GM12891 (cell line): Measurements from ENCODE around the gene KIF1A.

ENCODE experiments used
- DNase-seq: peaks from one replicate; pipeline ENCODE4 v3.0.0; 2011; ENCODE audit warnings: low spot score; ENCODE audit not compliant: insufficient read length
- FAIRE-seq: peaks from 2 replicates; lab custom pipeline; 2011; peaks lifted over from hg19 to GRCh38; lab: Jason Lieb, UNC
- PAX5 ChIP-seq: IDR thresholded peaks from 2 replicates; pipeline ENCODE4 v1.6.1; 2011; ENCODE audit warnings: low read length, moderate library complexity, mild to moderate bottlenecking; ENCODE audit not compliant: insufficient read depth, severe bottlenecking
- POLR2A ChIP-seq: IDR thresholded peaks from 2 replicates; pipeline ENCODE4 v1.6.1; 2011; ENCODE audit warnings: low read depth, low read length, control low read depth
- POLR2AphosphoS5 ChIP-seq: IDR thresholded peaks from 2 replicates; pipeline ENCODE4 v1.6.1; 2011; ENCODE audit warnings: low read depth, low read length, control low read depth
- POU2F2 ChIP-seq: IDR thresholded peaks from 2 replicates; pipeline ENCODE4 v1.6.1; 2011; ENCODE audit warnings: low read depth, mild to moderate bottlenecking, control low read depth, low read length, moderate library complexity
- SPI1 ChIP-seq: IDR thresholded peaks from 2 replicates; pipeline ENCODE4 v1.6.1; 2011; ENCODE audit warnings: low read depth, low read length, control low read depth
- TAF1 ChIP-seq: IDR thresholded peaks from 2 replicates; pipeline ENCODE4 v1.6.1; 2011; ENCODE audit warnings: low read depth, low read length, control low read depth

Gene KIF1A

GRCh38 chr2:240794178-240794721 is 25.8 kb downstream of the KIF1A start:
- FAIRE-seq (no peak), DNase-seq (no peak)
- TF ChIP-seq TAF1 (no peak), POLR2AphosphoS5 (no peak), POLR2A (no peak), SPI1 (no peak), POU2F2 (no peak), PAX5 (no peak)

DNA sequence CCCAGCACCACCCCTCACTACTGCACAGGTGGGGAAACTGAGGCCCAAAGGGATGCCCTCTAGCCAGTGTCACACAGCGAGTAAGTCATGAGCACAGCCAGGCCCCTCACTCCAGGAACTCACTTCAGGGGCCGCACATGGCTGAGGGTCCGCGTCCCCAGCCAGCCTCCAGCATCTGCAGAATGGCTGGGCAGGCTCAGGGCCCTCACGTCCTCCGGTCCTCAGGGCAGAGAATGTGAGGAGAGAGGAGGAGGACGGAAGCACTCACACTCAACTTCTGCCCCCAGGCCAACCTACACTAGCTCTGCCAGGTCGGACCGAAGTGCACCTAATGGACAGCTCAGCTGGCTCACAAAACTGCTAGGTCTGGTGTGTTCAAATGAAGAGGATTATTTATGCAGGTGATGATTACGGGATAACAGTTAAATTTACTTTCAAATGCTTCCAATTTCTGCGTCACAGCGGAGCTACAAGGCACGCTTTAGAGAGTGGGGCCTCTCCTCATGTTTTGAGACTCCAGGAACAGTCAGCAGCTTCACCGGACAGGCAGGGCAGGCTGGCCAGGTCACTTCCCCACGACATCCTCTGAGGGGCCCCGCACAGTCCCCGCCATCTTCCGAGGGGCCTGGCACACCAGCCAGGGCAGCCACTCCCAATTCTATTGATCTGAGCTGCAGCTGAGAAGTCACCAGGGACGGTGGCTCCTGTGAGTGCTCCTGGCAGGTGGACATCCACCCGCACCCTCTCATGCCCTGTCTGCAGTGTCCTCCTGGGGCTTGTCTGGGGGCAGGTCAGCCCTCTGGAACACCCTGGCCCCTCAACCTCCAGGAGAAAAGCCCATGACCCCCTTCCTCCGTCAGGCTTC is 26.5 kb downstream of the KIF1A start:
- TF ChIP-seq SPI1 (no peak), POLR2AphosphoS5 (no peak), PAX5 (no peak), TAF1 (no peak), POLR2A (no peak), POU2F2 (no peak)
- DNase-seq (no peak), FAIRE-seq (no peak)

GRCh38 chr2:240792629-240793312 is 27.2 kb downstream of the KIF1A start:
- no peak for TF ChIP-seq POLR2A
- TF ChIP-seq SPI1 = no peak
- DNase-seq = no peak

DNA sequence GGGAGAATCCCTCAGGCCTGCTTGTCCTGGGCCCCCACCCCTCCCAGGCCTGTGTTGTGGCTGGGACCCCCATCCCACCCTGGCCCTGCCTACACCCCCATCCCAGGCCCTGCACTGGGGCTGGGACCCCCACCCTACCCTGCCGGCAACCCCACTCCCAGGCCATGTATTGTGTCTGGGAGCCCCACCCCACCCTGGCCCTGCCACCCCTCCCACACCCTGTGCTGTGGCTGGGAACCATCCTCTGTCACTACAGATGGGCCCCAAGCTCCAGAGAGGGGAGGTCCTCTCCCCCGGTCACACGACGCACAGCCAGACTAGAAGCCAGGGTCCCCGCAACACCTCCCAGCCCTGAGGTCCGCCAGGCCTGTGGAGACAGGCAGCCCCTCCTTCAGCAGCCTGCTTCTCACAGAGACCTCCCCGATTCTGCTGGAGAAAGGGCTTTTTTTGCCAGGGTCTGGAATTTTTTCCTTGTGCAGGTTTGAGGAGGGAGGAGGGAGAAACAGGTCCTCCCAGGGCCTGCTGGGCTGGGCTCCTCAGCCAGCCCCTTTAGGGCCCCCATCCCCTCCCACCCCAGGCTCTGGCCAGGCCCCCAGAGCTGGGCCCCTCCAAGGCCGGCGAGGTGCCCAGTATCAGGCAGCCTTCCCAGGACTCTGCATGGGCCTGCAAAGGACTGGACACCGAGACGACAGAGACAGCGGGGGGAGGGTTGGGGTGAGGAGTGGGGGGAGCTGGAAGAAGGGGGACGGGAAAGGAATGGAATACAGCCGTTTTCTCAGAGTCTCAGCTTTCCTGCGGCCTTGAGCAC is 28.0 kb downstream of the KIF1A start:
- FAIRE-seq = no peak
- DNase-seq = no peak
- TF ChIP-seq PAX5 = no peak
- TF ChIP-seq POLR2AphosphoS5 = no peak
- no peak for TF ChIP-seq TAF1
- TF ChIP-seq SPI1 = no peak
- no peak for TF ChIP-seq POU2F2
- no peak for TF ChIP-seq POLR2A

More at GRCh38 chr2:240792629-240793312, 27.2 kb downstream of the KIF1A start:
- no peak for FAIRE-seq

GRCh38 chr2:240791221-240791800 is 28.7 kb downstream of the KIF1A start:
- no peak for TF ChIP-seq POLR2AphosphoS5
- no peak for TF ChIP-seq TAF1
- no peak for TF ChIP-seq SPI1
- no peak for TF ChIP-seq PAX5
- no peak for TF ChIP-seq POU2F2
- no peak for TF ChIP-seq POLR2A
- no peak for DNase-seq
- no peak for FAIRE-seq

GRCh38 chr2:240790370-240791220 is 29.4 kb downstream of the KIF1A start:
- TF ChIP-seq POLR2AphosphoS5 (no peak), POLR2A (no peak), TAF1 (no peak), SPI1 (no peak), PAX5 (no peak), POU2F2 (no peak)
- FAIRE-seq (no peak), DNase-seq (no peak)

DNA sequence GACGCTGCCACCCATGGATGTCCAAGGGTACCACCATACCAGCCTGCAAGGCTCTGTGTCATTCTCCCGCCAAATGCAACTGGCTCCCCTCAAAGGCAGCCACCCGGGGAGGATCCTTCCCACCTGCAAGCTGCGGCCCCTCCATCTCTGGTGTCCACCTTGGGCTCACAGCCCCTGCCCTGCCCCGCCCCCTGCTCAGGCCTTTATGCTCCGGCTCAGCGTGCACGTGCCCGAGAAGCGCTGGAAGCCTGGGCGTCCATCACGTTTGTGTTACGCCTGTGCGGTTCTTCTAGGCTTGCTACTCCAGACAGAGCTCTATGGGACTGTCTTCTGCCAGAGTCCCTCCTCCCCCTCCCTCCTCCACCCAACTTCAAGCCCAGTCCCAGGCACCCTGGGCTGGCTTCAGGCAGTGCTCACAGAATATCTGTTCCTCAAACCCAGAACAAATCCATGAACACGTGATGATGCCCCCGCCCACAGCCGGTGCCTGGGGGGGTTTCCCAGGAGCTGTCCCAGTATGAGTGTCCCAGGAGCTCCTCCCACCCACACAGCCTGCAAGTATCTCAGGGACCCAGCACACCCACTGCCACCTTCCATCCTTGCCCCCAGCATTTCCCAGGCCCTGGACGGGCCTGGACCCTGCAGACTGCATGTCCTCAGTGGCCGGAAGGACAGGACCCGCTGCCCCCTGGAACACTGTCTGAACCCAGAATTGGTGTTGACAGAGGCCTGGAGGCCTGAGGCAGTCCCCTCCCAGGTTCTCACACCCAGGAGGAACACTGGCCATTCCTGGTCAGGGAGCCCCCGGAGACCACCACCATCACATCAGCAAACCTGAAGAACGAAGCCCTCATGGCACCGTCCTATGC is 30.3 kb downstream of the KIF1A start:
- TF ChIP-seq POU2F2 (no peak), PAX5 (no peak), POLR2AphosphoS5 (no peak), POLR2A (no peak), TAF1 (no peak), SPI1 (no peak)
- DNase-seq = no peak
- no peak for FAIRE-seq

DNA sequence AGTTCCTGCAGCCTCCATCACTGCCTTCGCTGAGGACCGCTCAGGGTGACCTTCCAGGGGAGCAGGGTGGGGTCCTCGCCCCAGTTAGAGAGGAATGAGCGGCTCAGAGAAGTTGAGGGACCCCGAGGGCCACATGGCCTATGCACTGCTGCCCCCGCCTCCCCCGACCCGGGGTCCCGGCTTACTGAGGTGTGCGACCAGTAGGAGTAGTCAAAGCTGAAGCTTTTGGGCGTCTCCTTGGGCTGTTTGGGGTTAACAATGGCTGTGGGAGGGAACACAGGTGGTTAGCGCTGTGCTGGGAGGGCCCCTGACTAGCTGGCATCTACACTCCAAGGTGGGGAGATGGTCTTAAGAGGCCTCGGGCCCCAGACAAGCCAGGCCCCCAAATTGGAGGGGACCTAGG is 31.0 kb downstream of the KIF1A start:
- TF ChIP-seq POU2F2 (no peak), POLR2A (no peak), SPI1 (no peak), POLR2AphosphoS5 (no peak)
- DNase-seq (no peak), FAIRE-seq (no peak)
